Measurements from ENCODE around the gene MAPKAPK2.
"Not testable (repeated sequence)": the region's sequence is repeated elsewhere in the genome, so short reads cannot be mapped to it uniquely, and the experiment has no call there.

The MAPKAPK2 gene

GRCh38 chr1:206770531-206771337 lies 86.0 kb downstream of the MAPKAPK2 start, which contains the start of gene IL19:
IL19 (plus strand) TSS chr1:206770773; CDS start chr1:206836663, 65,890 bp downstream.
- Histone ChIP-seq H3K9ac (ENCODE audit: low read length) (no peak within 1 kb of the TSS), H3K4me1 (ENCODE audit: control insufficient read depth, insufficient read depth, low read length) (peaks cover 22% of the 10 kb centered on the region), H3K4me3 (ENCODE audit: low read depth, low read length) (no peak within 1 kb of the TSS)

DNA sequence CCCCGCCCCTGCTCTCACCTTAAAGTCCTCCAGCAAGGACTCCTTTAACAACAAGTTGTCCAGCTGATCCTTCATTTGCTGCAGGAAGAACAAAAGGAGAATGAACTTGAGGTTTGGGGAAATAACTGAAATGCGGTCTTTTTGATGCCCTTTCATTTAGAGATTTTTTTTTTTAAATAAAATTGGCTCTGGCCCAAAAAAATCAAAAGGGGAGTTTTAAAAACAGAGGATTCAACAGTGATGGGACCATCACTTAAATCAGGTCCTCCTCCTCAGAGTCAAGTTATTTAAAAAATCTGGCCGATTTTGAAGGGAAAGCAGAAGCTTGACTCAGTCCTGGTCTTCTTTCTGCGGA lies 86.6 kb downstream of the MAPKAPK2 start:
- Histone ChIP-seq H3K9ac (ENCODE audit: low read length) (no peak overlapping the region), H3K4me3 (ENCODE audit: low read depth, low read length) (no peak overlapping the region), H3K4me1 (ENCODE audit: control insufficient read depth, insufficient read depth, low read length) (peaks cover 19% of the 10 kb centered on the region)

More at GRCh38 chr1:206770531-206771337, 86.0 kb downstream of the MAPKAPK2 start, which contains the start of gene IL19:
- no peak within 1 kb of the TSS for H3K27ac ChIP-seq (ENCODE audit: low read depth, low read length)
- H3K9me3 ChIP-seq (ENCODE audit: control insufficient read depth, insufficient read depth, low read depth, low read length): no peaks in the 10 kb centered on the region
- no peaks in the 10 kb centered on the region for H3K36me3 ChIP-seq (ENCODE audit: control insufficient read depth, insufficient read depth, low read length)
- peaks cover 12% of the 10 kb centered on the region; the same call in 1 of the 2 replicates for H3K27me3 ChIP-seq (ENCODE audit: control insufficient read depth, insufficient read depth, low read length)

GRCh38 chr1:206772243-206772937 lies 87.7 kb downstream of the MAPKAPK2 start, which contains the start of gene IL10:
IL10 (minus strand) TSS chr1:206772494; CDS start chr1:206772435, 59 bp downstream.
- Histone ChIP-seq H3K4me1 (ENCODE audit: control insufficient read depth, insufficient read depth, low read length) (peaks cover 14% of the 10 kb centered on the region), H3K9me3 (ENCODE audit: control insufficient read depth, insufficient read depth, low read depth, low read length) (no peaks in the 10 kb centered on the region), H3K4me3 (ENCODE audit: low read depth, low read length) (no peak within 1 kb of the TSS), H3K36me3 (ENCODE audit: control insufficient read depth, insufficient read depth, low read length) (no peaks in the 10 kb centered on the region), H3K27ac (ENCODE audit: low read depth, low read length) (no peak within 1 kb of the TSS), H3K27me3 (ENCODE audit: control insufficient read depth, insufficient read depth, low read length) (peaks cover 12% of the 10 kb centered on the region; the same call in 1 of the 2 replicates), H3K9ac (ENCODE audit: low read length) (no peak within 1 kb of the TSS)

More for the DNA sequence above, 86.6 kb downstream of the MAPKAPK2 start:
- Histone ChIP-seq H3K27me3 (ENCODE audit: control insufficient read depth, insufficient read depth, low read length) (peaks cover 12% of the 10 kb centered on the region; the same call in 1 of the 2 replicates), H3K36me3 (ENCODE audit: control insufficient read depth, insufficient read depth, low read length) (no peaks in the 10 kb centered on the region), H3K9me3 (ENCODE audit: control insufficient read depth, insufficient read depth, low read depth, low read length) (no peaks in the 10 kb centered on the region), H3K27ac (ENCODE audit: low read depth, low read length) (no peak overlapping the region)

- Histone ChIP-seq H3K27ac (ENCODE audit: low read depth, low read length) (no peak overlapping the region), H3K4me1 (ENCODE audit: control insufficient read depth, insufficient read depth, low read length) (peaks cover 14% of the 10 kb centered on the region), H3K9me3 (ENCODE audit: control insufficient read depth, insufficient read depth, low read depth, low read length) (no peaks in the 10 kb centered on the region), H3K36me3 (ENCODE audit: control insufficient read depth, insufficient read depth, low read length) (no peaks in the 10 kb centered on the region), H3K9ac (ENCODE audit: low read length) (no peak overlapping the region), H3K27me3 (ENCODE audit: control insufficient read depth, insufficient read depth, low read length) (peaks cover 12% of the 10 kb centered on the region; the same call in 1 of the 2 replicates), H3K4me3 (ENCODE audit: low read depth, low read length) (no peak overlapping the region)
These were observed 89.4 kb downstream of the MAPKAPK2 start for GRCh38 chr1:206774093-206774492.

DNA sequence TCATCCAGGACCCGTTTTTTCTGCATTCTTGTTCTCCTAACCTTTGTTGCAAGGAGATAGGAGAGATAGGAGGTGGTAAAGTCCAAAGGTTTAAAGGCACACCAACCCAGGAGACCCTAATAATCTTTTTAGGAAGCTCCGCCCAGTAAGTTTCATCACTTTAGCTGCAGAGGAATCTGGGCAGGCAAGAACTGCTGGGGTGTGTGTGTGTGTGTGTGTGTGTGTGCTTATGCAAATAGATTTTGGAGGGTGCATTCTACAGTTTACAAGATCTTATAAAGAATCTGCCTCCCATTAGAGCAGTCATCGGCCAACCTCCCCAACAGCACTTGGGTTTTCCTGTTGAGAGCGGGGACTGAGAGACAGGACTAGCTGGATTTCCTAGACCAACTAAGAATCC lies 91.5 kb downstream of the MAPKAPK2 start:
- H3K27me3 ChIP-seq (ENCODE audit: control insufficient read depth, insufficient read depth, low read length): peaks cover 12% of the 10 kb centered on the region; the same call in 1 of the 2 replicates
- H3K4me3 ChIP-seq (ENCODE audit: low read depth, low read length): no peak overlapping the region
- H3K36me3 ChIP-seq (ENCODE audit: control insufficient read depth, insufficient read depth, low read length): no peaks in the 10 kb centered on the region
- no peak overlapping the region for H3K27ac ChIP-seq (ENCODE audit: low read depth, low read length)
- no peak overlapping the region for H3K9ac ChIP-seq (ENCODE audit: low read length)
- H3K4me1 ChIP-seq (ENCODE audit: control insufficient read depth, insufficient read depth, low read length): peaks cover under 1% of the 10 kb centered on the region
- no peaks in the 10 kb centered on the region for H3K9me3 ChIP-seq (ENCODE audit: control insufficient read depth, insufficient read depth, low read depth, low read length)

GRCh38 chr1:206778031-206778430 lies 93.3 kb downstream of the MAPKAPK2 start:
- H3K4me3 ChIP-seq (ENCODE audit: low read depth, low read length): no peak overlapping the region
- H3K27ac ChIP-seq (ENCODE audit: low read depth, low read length): no peak overlapping the region
- H3K27me3 ChIP-seq (ENCODE audit: control insufficient read depth, insufficient read depth, low read length): 0 out of 2 replicates have a peak, but pooled peaks cover 5% of the 10 kb centered on the region
- no peak overlapping the region for H3K9ac ChIP-seq (ENCODE audit: low read length)
- no peaks in the 10 kb centered on the region for H3K36me3 ChIP-seq (ENCODE audit: control insufficient read depth, insufficient read depth, low read length)
- H3K9me3 ChIP-seq (ENCODE audit: control insufficient read depth, insufficient read depth, low read depth, low read length): no peaks in the 10 kb centered on the region
- H3K4me1 ChIP-seq (ENCODE audit: control insufficient read depth, insufficient read depth, low read length): no peaks in the 10 kb centered on the region

DNA sequence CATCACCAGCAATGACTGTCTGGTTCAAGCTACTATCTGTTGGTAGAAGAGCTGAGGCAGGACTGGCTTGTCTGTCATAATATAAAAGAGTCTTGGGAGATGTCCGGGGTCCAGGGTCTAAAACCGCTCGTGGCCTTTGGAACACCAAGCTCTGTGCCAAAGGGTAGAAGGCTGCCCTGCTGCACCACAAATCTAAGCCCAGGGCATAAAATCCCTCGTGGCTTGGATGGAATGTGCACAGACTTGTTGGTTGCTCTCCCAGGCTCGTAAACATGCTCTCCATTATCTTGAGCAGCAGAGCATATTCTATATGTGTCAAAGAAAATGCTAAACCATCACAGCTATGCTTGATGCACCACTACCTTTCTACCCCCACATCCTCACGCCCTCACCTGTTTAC lies 94.2 kb downstream of the MAPKAPK2 start:
- not testable (repeated sequence) for H3K27ac ChIP-seq (ENCODE audit: low read depth, low read length); H3K27me3 ChIP-seq (ENCODE audit: control insufficient read depth, insufficient read depth, low read length); H3K4me3 ChIP-seq (ENCODE audit: low read depth, low read length); H3K9ac ChIP-seq (ENCODE audit: low read length); H3K9me3 ChIP-seq (ENCODE audit: control insufficient read depth, insufficient read depth, low read depth, low read length); H3K4me1 ChIP-seq (ENCODE audit: control insufficient read depth, insufficient read depth, low read length); H3K36me3 ChIP-seq (ENCODE audit: control insufficient read depth, insufficient read depth, low read length)

DNA sequence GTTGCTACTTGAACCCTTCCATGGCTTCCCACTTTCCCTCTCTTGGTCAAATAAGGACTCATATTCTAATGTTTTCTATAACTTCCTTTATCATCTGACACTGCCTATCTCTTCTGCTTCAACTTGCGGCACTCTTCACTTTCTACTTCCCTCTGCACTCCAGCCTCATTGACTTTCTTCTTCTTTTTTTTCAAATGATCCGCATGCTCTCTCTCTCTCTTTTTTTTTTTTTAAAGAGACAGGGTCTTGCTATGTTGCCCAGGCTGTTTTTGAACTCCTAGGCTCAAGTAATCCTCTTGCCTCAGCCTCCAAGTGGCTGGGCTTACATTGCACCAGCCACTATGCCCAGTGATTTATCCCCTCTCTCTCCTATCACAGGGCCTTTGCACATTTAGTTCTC lies 94.9 kb downstream of the MAPKAPK2 start:
- Histone ChIP-seq H3K36me3 (ENCODE audit: control insufficient read depth, insufficient read depth, low read length) (no peaks in the 10 kb centered on the region), H3K9me3 (ENCODE audit: control insufficient read depth, insufficient read depth, low read depth, low read length) (no peaks in the 10 kb centered on the region), H3K4me3 (ENCODE audit: low read depth, low read length) (no peak overlapping the region), H3K9ac (ENCODE audit: low read length) (no peak overlapping the region), H3K27me3 (ENCODE audit: control insufficient read depth, insufficient read depth, low read length) (no peaks in the 10 kb centered on the region; the same call in 1 of the 2 replicates), H3K4me1 (ENCODE audit: control insufficient read depth, insufficient read depth, low read length) (no peaks in the 10 kb centered on the region), H3K27ac (ENCODE audit: low read depth, low read length) (no peak overlapping the region)

- no peaks in the 10 kb centered on the region for H3K36me3 ChIP-seq (ENCODE audit: control insufficient read depth, insufficient read depth, low read length)
- no peaks in the 10 kb centered on the region for H3K9me3 ChIP-seq (ENCODE audit: control insufficient read depth, insufficient read depth, low read depth, low read length)
- no peak overlapping the region for H3K9ac ChIP-seq (ENCODE audit: low read length)
- H3K4me1 ChIP-seq (ENCODE audit: control insufficient read depth, insufficient read depth, low read length): no peaks in the 10 kb centered on the region
- no peak overlapping the region for H3K4me3 ChIP-seq (ENCODE audit: low read depth, low read length)
- H3K27ac ChIP-seq (ENCODE audit: low read depth, low read length): no peak overlapping the region
- H3K27me3 ChIP-seq (ENCODE audit: control insufficient read depth, insufficient read depth, low read length): no peaks in the 10 kb centered on the region; the same call in 1 of the 2 replicates
These were observed 97.7 kb downstream of the MAPKAPK2 start for GRCh38 chr1:206782448-206782847.

DNA sequence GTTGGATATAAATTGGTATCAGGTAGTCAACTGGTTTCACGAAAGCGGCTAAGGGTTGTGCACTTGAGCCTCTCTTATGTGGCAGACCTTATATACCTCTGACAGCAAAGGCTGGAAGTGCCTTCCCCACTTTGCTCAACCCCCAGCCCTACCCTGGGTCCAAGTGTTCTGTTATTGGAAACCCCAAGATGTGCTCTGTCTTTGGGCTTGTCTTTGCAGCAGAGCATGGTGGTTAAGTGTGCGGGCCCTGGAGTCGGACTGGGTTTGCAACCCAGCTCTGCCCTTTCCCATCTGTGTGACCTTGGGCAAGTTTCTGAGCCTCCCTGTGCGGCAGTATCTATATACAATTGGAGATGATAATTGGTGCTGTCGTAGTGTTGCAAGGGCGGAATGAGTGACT lies 98.8 kb downstream of the MAPKAPK2 start:
- Histone ChIP-seq H3K4me1 (ENCODE audit: control insufficient read depth, insufficient read depth, low read length) (no peaks in the 10 kb centered on the region), H3K27me3 (ENCODE audit: control insufficient read depth, insufficient read depth, low read length) (no peaks in the 10 kb centered on the region; the same call in 1 of the 2 replicates), H3K9ac (ENCODE audit: low read length) (no peak overlapping the region), H3K9me3 (ENCODE audit: control insufficient read depth, insufficient read depth, low read depth, low read length) (no peaks in the 10 kb centered on the region), H3K27ac (ENCODE audit: low read depth, low read length) (no peak overlapping the region), H3K36me3 (ENCODE audit: control insufficient read depth, insufficient read depth, low read length) (no peaks in the 10 kb centered on the region), H3K4me3 (ENCODE audit: low read depth, low read length) (no peak overlapping the region)
